Neural cell (in vitro differentiated cells): ENCODE results near the gene SYNRG. TPM values are rescaled to one million over a fixed set of nuclear protein-coding genes. Genes with fewer than 3 reads are reported as not detected.

Experiments
- H2AFZ ChIP-seq: fragments of 200-600, 300-800 bp; sonication (generic), shearing (Covaris generic); 2 replicates; pipeline ENCODE4 v1.6.0; 2014; ENCODE audit warnings: low read depth, mild to moderate bottlenecking, antibody characterized with exemption, low read length, moderate library complexity
- H3F3A ChIP-seq: fragments of 200-600 bp; shearing (Covaris generic); 2 replicates; pipeline ENCODE4 v1.6.1; 2016; ENCODE audit warnings: mild to moderate bottlenecking, moderate library complexity, mixed read lengths, antibody characterized with exemption, low read length; ENCODE audit not compliant: insufficient read depth, poor library complexity, severe bottlenecking
- H3K27ac ChIP-seq: fragments of 200-600, 300-800 bp; sonication (generic), shearing (Covaris generic); 2 replicates; pipeline ENCODE4 v1.5.1; 2014; ENCODE audit warnings: mild to moderate bottlenecking, low read length, moderate library complexity
- H3K27me3 ChIP-seq: fragments of 300-800, 200-600 bp; sonication (generic), shearing (Covaris generic); 2 replicates; pipeline ENCODE4 v1.6.0; 2014; ENCODE audit warnings: mild to moderate bottlenecking, low read depth, low read length, moderate library complexity; ENCODE audit not compliant: insufficient read depth
- H3K36me3 ChIP-seq: fragments of 300-800, 200-600 bp; sonication (generic), shearing (Covaris generic); 2 replicates; pipeline ENCODE4 v1.5.1; 2014; ENCODE audit warnings: mild to moderate bottlenecking, antibody characterized with exemption, low read length, moderate library complexity; ENCODE audit not compliant: insufficient read depth
- H3K4me2 ChIP-seq: fragments of 300-800, 200-600 bp; sonication (generic), shearing (Covaris generic); 2 replicates; pipeline ENCODE4 v1.6.0; 2014; ENCODE audit warnings: mild to moderate bottlenecking, low read length
- H3K4me3 ChIP-seq: fragments of 300-800, 200-600 bp; sonication (generic), shearing (Covaris generic); 2 replicates; pipeline ENCODE4 v1.5.1; 2014; ENCODE audit warnings: mild to moderate bottlenecking, low read length, moderate library complexity
- H3K79me2 ChIP-seq: fragments of 200-600 bp; shearing (Covaris generic); replicated peaks from 2 replicates; pipeline ENCODE4 v1.6.0; 2014; ENCODE audit warnings: mild to moderate bottlenecking, low read length, moderate library complexity; ENCODE audit not compliant: insufficient read depth
- H3K9ac ChIP-seq: fragments of 300-800, 200-600 bp; sonication (generic), shearing (Covaris generic); 2 replicates; pipeline ENCODE4 v1.6.1; 2016; ENCODE audit warnings: mild to moderate bottlenecking, low read length, mixed read lengths
- H3K9me2 ChIP-seq: fragments of 200-600 bp; shearing (Covaris generic); 2 replicates; pipeline ENCODE4 v1.6.1; 2016; ENCODE audit warnings: mild to moderate bottlenecking, low read length, mixed read lengths; ENCODE audit not compliant: insufficient read depth
- H3K9me3 ChIP-seq: fragments of 200-600, 300-800 bp; sonication (generic), shearing (Covaris generic); 2 replicates; pipeline ENCODE4 v1.6.1; 2016; ENCODE audit warnings: mild to moderate bottlenecking, mixed run types, low read length, moderate library complexity, mixed read lengths
- H4K20me1 ChIP-seq: fragments of 200-600 bp; shearing (Covaris generic); 2 replicates; pipeline ENCODE4 v1.6.1; 2016; ENCODE audit warnings: mild to moderate bottlenecking, mixed run types; ENCODE audit not compliant: insufficient read depth
- EP300 ChIP-seq: fragments of 450-650 bp; conservative IDR thresholded peaks from 2 replicates; pipeline ENCODE4 v1.6.1; 2014; ENCODE audit warnings: antibody characterized with exemption, mild to moderate bottlenecking, moderate library complexity; ENCODE audit not compliant: poor library complexity, severe bottlenecking
- EZH2 ChIP-seq: fragments of 200-600, 300-800 bp; shearing (Covaris generic), sonication (generic); IDR thresholded peaks from 2 replicates; pipeline ENCODE4 v1.6.1; 2014; ENCODE audit warnings: antibody characterized with exemption, low read length, borderline replicate concordance, mild to moderate bottlenecking; ENCODE audit not compliant: insufficient read depth, poor library complexity, severe bottlenecking
- MXI1 ChIP-seq: fragments of 450-650 bp; conservative IDR thresholded peaks from 2 replicates; pipeline ENCODE4 v1.6.1; 2014; ENCODE audit warnings: antibody characterized with exemption, mild to moderate bottlenecking; ENCODE audit not compliant: poor library complexity, severe bottlenecking
- POLR2AphosphoS5 ChIP-seq: IDR thresholded peaks from 2 replicates; pipeline ENCODE4 v1.6.1; 2012
- RAD21 ChIP-seq: fragments of 450-650 bp; conservative IDR thresholded peaks from 2 replicates; pipeline ENCODE4 v1.6.1; 2014; ENCODE audit warnings: antibody characterized with exemption, mild to moderate bottlenecking, moderate library complexity
- SMC3 ChIP-seq: fragments of 450-650 bp; conservative IDR thresholded peaks from 2 replicates; pipeline ENCODE4 v1.6.1; 2014; ENCODE audit warnings: antibody characterized with exemption, mild to moderate bottlenecking, moderate library complexity; ENCODE audit not compliant: poor library complexity
- TAF1 ChIP-seq: IDR thresholded peaks from 2 replicates; pipeline ENCODE4 v1.6.1; 2012; ENCODE audit warnings: low read depth
- polyA plus RNA-seq: library from polyadenylated mRNA; depleted of rRNA; stranded (reverse); fragments of >200 nt; gene quantifications from 2 replicates; pipeline ENCODE4 v1.2.3, GENCODE V29; 2014
- TF ChIP-seq, protein P1 (sequence below): fragments of 450-650 bp; IDR thresholded peaks from 2 replicates; pipeline ENCODE4 v1.5.1; 2014; ENCODE audit warnings: antibody characterized with exemption, mild to moderate bottlenecking, moderate library complexity; ENCODE audit not compliant: poor library complexity, severe bottlenecking
- TF ChIP-seq, protein P2 (sequence below): IDR thresholded peaks from 2 replicates; pipeline ENCODE4 v1.6.1; 2012; ENCODE audit warnings: borderline replicate concordance

Gene SYNRG
- polyA plus RNA-seq, 1 donor from 2014 or later = 16.1 TPM

DNA sequence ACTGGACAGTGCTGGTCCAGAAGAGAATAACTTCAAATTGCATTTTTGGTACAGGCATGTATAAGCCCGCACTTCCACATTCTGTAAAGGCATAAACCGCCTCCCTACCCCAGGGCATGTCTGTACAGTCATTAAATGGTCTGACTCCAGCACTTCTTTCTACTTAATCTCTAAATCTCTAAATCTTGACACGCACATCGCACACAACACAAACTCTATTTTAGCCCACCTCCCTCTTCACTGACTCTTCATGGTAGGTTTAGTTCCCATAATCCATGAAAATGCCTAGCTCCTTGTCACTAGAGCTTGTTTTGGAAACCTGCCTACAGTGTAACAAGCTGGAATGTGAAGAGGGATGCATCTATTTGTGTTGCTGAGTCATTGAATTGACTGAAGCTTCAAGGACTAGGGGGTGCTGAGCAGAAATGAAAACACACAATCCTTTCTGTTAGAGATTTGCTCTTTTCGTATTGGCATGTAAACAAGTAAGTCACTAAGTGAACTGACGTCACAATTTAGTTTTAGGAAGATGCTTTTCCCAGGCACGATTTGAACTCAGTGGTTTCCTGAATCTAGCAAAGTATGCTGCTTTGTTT lies 121.1 kb downstream of the SYNRG start:
- H3K4me3 ChIP-seq = peak overlapping the region; percentile 97
- H3K27me3 ChIP-seq = peaks cover 15% of the 10 kb centered on the region
- H3K79me2 ChIP-seq = peaks cover 26% of the 10 kb centered on the region
- no peaks in the 10 kb centered on the region for H3F3A ChIP-seq
- H3K9ac ChIP-seq = no peak overlapping the region
- TF ChIP-seq TAF1 (no peak), MXI1 (no peak), EZH2 (no peak), EP300 (no peak), POLR2AphosphoS5 (no peak)
- TF ChIP-seq, protein P1, sequence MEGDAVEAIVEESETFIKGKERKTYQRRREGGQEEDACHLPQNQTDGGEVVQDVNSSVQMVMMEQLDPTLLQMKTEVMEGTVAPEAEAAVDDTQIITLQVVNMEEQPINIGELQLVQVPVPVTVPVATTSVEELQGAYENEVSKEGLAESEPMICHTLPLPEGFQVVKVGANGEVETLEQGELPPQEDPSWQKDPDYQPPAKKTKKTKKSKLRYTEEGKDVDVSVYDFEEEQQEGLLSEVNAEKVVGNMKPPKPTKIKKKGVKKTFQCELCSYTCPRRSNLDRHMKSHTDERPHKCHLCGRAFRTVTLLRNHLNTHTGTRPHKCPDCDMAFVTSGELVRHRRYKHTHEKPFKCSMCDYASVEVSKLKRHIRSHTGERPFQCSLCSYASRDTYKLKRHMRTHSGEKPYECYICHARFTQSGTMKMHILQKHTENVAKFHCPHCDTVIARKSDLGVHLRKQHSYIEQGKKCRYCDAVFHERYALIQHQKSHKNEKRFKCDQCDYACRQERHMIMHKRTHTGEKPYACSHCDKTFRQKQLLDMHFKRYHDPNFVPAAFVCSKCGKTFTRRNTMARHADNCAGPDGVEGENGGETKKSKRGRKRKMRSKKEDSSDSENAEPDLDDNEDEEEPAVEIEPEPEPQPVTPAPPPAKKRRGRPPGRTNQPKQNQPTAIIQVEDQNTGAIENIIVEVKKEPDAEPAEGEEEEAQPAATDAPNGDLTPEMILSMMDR = no peak
- TF ChIP-seq, protein P2, sequence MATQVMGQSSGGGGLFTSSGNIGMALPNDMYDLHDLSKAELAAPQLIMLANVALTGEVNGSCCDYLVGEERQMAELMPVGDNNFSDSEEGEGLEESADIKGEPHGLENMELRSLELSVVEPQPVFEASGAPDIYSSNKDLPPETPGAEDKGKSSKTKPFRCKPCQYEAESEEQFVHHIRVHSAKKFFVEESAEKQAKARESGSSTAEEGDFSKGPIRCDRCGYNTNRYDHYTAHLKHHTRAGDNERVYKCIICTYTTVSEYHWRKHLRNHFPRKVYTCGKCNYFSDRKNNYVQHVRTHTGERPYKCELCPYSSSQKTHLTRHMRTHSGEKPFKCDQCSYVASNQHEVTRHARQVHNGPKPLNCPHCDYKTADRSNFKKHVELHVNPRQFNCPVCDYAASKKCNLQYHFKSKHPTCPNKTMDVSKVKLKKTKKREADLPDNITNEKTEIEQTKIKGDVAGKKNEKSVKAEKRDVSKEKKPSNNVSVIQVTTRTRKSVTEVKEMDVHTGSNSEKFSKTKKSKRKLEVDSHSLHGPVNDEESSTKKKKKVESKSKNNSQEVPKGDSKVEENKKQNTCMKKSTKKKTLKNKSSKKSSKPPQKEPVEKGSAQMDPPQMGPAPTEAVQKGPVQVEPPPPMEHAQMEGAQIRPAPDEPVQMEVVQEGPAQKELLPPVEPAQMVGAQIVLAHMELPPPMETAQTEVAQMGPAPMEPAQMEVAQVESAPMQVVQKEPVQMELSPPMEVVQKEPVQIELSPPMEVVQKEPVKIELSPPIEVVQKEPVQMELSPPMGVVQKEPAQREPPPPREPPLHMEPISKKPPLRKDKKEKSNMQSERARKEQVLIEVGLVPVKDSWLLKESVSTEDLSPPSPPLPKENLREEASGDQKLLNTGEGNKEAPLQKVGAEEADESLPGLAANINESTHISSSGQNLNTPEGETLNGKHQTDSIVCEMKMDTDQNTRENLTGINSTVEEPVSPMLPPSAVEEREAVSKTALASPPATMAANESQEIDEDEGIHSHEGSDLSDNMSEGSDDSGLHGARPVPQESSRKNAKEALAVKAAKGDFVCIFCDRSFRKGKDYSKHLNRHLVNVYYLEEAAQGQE = peak; percentile 4
- no peaks in the 10 kb centered on the region for H3K9me3 ChIP-seq
- peak overlapping the region; percentile 49 for H3K4me2 ChIP-seq
- H3K9me2 ChIP-seq = no peaks in the 10 kb centered on the region
- no peaks in the 10 kb centered on the region for H3K36me3 ChIP-seq
- H3K27ac ChIP-seq = no peak overlapping the region
- no peaks in the 10 kb centered on the region for H4K20me1 ChIP-seq
- H2AFZ ChIP-seq = no peak overlapping the region

DNA sequence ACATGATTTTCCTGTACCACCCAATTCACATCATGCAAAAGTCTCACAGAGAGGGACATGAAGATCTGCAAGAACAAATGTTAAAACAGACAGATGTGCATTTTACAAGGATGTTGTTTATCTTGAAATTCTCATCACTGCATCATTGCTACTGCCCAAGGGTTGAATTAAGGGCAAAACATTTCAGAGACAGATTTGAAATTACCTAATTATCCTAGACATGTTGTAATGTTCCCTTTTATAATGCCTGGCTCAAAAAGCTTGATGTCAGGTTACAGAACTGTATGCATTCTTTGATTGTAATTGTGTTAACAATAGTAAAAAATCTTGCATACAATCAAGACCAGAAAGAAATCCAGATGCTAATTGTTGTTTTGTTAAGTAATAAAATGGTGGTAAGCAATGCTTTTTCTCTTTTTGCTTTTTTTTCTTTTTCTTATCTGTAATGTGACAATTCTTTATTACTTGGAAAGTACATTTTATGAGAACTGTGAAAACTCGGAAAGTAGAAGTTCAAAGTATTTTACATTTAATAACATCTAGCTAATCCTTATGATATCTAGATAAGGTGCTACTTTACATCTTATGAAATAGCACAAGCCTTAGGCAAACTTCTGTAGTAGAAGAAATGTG lies 123.2 kb downstream of the SYNRG start:
- Histone ChIP-seq H3K9ac (no peak overlapping the region), H3K9me3 (no peaks in the 10 kb centered on the region), H3K27me3 (peaks cover 15% of the 10 kb centered on the region), H3F3A (no peaks in the 10 kb centered on the region), H3K79me2 (peaks cover 7% of the 10 kb centered on the region), H3K27ac (no peak overlapping the region), H3K9me2 (no peaks in the 10 kb centered on the region), H3K36me3 (no peaks in the 10 kb centered on the region), H4K20me1 (no peaks in the 10 kb centered on the region), H3K4me2 (no peak overlapping the region), H2AFZ (no peak overlapping the region), H3K4me3 (no peak overlapping the region)
- TF ChIP-seq TAF1 (no peak), EP300 (no peak), EZH2 (no peak), POLR2AphosphoS5 (no peak), MXI1 (no peak), SMC3 (no peak), RAD21 (no peak)
- TF ChIP-seq, protein P2 = no peak
- TF ChIP-seq, protein P1 = no peak
